Hepatocyte (in vitro differentiated cells): ENCODE measurements around the gene CCDC12. TPM values are rescaled to one million over a fixed set of nuclear protein-coding genes. Genes with fewer than 3 reads are reported as not detected.

Source experiments
- DNase-seq: peaks from one replicate; pipeline ENCODE4 v3.0.0-alpha.2; 2016; ENCODE audit warnings: low spot score
- H2AFZ ChIP-seq: fragments of 200-600 bp; sonication (generic); 2 replicates; pipeline ENCODE4 v1.6.0; 2016; ENCODE audit warnings: antibody characterized with exemption, mild to moderate bottlenecking
- H3K27ac ChIP-seq: fragments of 200-600 bp; sonication (generic); 2 replicates; pipeline ENCODE4 v1.5.1; 2016; ENCODE audit warnings: mild to moderate bottlenecking
- H3K27me3 ChIP-seq: fragments of 200-600 bp; sonication (generic); 2 replicates; pipeline ENCODE4 v1.6.1; 2016
- H3K36me3 ChIP-seq: fragments of 200-600 bp; sonication (generic); replicated peaks from 2 replicates; pipeline ENCODE4 v1.5.1; 2016; ENCODE audit warnings: low read depth; ENCODE audit not compliant: insufficient read depth
- H3K4me1 ChIP-seq: fragments of 200-600 bp; sonication (generic); 2 replicates; pipeline ENCODE4 v1.5.1; 2016; ENCODE audit warnings: mild to moderate bottlenecking, moderate library complexity; ENCODE audit not compliant: insufficient read depth
- H3K4me2 ChIP-seq: fragments of 200-600 bp; sonication (generic); 2 replicates; pipeline ENCODE4 v1.6.0; 2016
- H3K4me3 ChIP-seq: fragments of 200-600 bp; sonication (generic); 2 replicates; pipeline ENCODE4 v1.5.1; 2016; ENCODE audit warnings: mild to moderate bottlenecking
- H3K79me2 ChIP-seq: fragments of 200-600 bp; sonication (generic); 2 replicates; pipeline ENCODE4 v1.6.0; 2017; ENCODE audit warnings: mild to moderate bottlenecking
- H3K9me2 ChIP-seq: fragments of 200-600 bp; sonication (generic); replicated peaks from 2 replicates; pipeline ENCODE4 v1.6.0; 2017; ENCODE audit warnings: mild to moderate bottlenecking; ENCODE audit not compliant: insufficient read depth
- H3K9me3 ChIP-seq: fragments of 200-600 bp; sonication (generic); 2 replicates; pipeline ENCODE4 v1.5.1; 2016; ENCODE audit warnings: low read depth, mild to moderate bottlenecking
- H4K20me1 ChIP-seq: fragments of 200-600 bp; sonication (generic); 2 replicates; pipeline ENCODE4 v1.6.0; 2016; ENCODE audit warnings: mild to moderate bottlenecking; ENCODE audit not compliant: insufficient read depth, poor library complexity, severe bottlenecking
- CTCF ChIP-seq: fragments of 200-600 bp; sonication (generic); IDR thresholded peaks from 2 replicates; pipeline ENCODE4 v1.5.1; 2016; ENCODE audit warnings: antibody characterized with exemption, mild to moderate bottlenecking; ENCODE audit not compliant: poor library complexity
- EZH2 ChIP-seq: fragments of 200-600 bp; sonication (generic); IDR thresholded peaks from 2 replicates; pipeline ENCODE4 v1.6.1; 2016; ENCODE audit warnings: antibody characterized with exemption, mild to moderate bottlenecking, borderline replicate concordance
- EZH2phosphoT487 ChIP-seq: fragments of 200-600 bp; sonication (generic); IDR thresholded peaks from one replicate; pipeline ENCODE4 v1.6.1; 2018; ENCODE audit warnings: antibody characterized with exemption, mild to moderate bottlenecking, low read depth, moderate library complexity; ENCODE audit not compliant: unreplicated experiment, severe bottlenecking
- WGBS: methylation state at CpG from one replicate; pipeline ENCODE4 v1.1.6; 2016; ENCODE audit warnings: low lambda C conversion rate; ENCODE audit errors: missing lambda C conversion rate; 5-methylcytosine and 5-hydroxymethylcytosine counted together
- polyA plus RNA-seq: library from polyadenylated mRNA; unstranded; fragments of >200 nt; fragmentation: Nextera tagmentation; extraction: Ambion mirVana; gene quantifications from 2 replicates; pipeline ENCODE4 v1.2.1, GENCODE V29; 2016
- total RNA-seq: library from RNA; depleted of rRNA; stranded (reverse); fragments of >200 nt; gene quantifications from 2 replicates; pipeline ENCODE4 v1.2.3, GENCODE V29; 2014

CCDC12 gene
- total and polyA plus RNA-seq, 2 experiments from 2014 or later = 41.1 to 78.4 TPM

DNA sequence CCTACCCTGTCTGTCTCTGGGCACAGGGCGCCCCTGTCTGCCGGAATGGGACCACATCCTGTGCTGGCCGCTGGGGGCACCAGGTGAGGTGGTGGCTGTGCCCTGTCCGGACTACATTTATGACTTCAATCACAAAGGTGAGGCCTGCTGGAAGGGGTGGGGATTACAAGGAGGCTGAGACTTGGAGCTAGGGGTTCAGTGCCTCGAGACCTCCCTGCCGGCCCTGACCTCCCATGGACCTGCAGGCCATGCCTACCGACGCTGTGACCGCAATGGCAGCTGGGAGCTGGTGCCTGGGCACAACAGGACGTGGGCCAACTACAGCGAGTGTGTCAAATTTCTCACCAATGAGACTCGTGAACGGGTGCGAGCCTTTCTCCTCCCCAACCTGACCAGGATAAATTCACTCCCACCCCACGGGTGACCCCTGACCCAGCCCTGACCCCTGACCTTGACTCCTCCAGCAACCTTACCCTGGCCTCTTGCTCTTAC, 78.7 kb downstream of the CCDC12 start:
- no peak for DNase-seq
- Histone ChIP-seq H4K20me1 (peaks cover 3% of the 10 kb centered on the region), H3K36me3 (no peaks in the 10 kb centered on the region), H3K79me2 (no peaks in the 10 kb centered on the region), H3K9me3 (no peaks in the 10 kb centered on the region), H3K4me3 (no peak overlapping the region), H3K27ac (no peak overlapping the region), H3K4me2 (no peak overlapping the region), H3K27me3 (no peaks in the 10 kb centered on the region), H3K9me2 (no peaks in the 10 kb centered on the region), H3K4me1 (peaks cover 4% of the 10 kb centered on the region), H2AFZ (no peak overlapping the region)
- TF ChIP-seq EZH2phosphoT487 (no peak), EZH2 (no peak), CTCF (no peak)
- WGBS = 87% methylated on average over 10 of the region's 15 CpGs

DNA sequence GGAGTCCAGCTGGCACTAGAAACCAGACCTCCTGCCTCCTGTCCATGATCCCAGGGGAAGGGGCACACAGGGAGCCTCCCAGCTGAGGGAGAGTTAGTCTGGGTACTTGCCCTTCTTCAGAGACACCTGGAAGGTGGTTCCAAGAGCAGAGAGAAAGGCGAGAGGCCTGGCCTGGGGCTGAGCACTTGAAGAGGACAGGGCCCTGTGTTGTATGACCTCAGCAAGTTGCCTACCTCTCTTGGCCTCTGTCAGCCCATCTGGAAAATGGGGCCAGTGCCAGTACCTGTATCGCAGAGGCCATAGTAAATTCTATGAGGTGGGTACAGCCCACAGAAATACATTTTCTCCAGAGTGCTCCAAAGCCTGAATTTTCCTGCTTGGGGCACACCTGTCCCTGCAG, 79.5 kb downstream of the CCDC12 start:
- H3K4me1 ChIP-seq = peaks cover 13% of the 10 kb centered on the region
- no peak for TF ChIP-seq CTCF
- no peak for TF ChIP-seq EZH2phosphoT487
- H3K36me3 ChIP-seq = no peaks in the 10 kb centered on the region
- H2AFZ ChIP-seq = no peak overlapping the region
- no peak for DNase-seq
- no peaks in the 10 kb centered on the region for H3K79me2 ChIP-seq
- H3K9me2 ChIP-seq = no peaks in the 10 kb centered on the region
- no peak overlapping the region for H3K4me2 ChIP-seq
- no peaks in the 10 kb centered on the region for H3K27me3 ChIP-seq
- no peak overlapping the region for H3K4me3 ChIP-seq
- H4K20me1 ChIP-seq = peaks cover 6% of the 10 kb centered on the region
- WGBS = 92% methylated on average over 2 of the region's 2 CpGs
- H3K27ac ChIP-seq = no peak overlapping the region
- H3K9me3 ChIP-seq = no peaks in the 10 kb centered on the region

GRCh38 chr3:46896386-46896785, 80.2 kb downstream of the CCDC12 start:
- H3K4me1 ChIP-seq = peaks cover 18% of the 10 kb centered on the region
- H3K4me2 ChIP-seq = no peak overlapping the region
- H3K27me3 ChIP-seq = no peaks in the 10 kb centered on the region
- TF ChIP-seq EZH2phosphoT487 = no peak
- no peak for TF ChIP-seq CTCF
- no peak for TF ChIP-seq EZH2
- 84% methylated on average over 4 of the region's 5 CpGs for WGBS
- no peaks in the 10 kb centered on the region for H3K36me3 ChIP-seq
- H3K9me3 ChIP-seq = no peaks in the 10 kb centered on the region
- no peaks in the 10 kb centered on the region for H3K9me2 ChIP-seq
- H2AFZ ChIP-seq = no peak overlapping the region
- H4K20me1 ChIP-seq = peaks cover 6% of the 10 kb centered on the region
- no peak overlapping the region for H3K4me3 ChIP-seq
- H3K79me2 ChIP-seq = no peaks in the 10 kb centered on the region
- H3K27ac ChIP-seq = no peak overlapping the region
- no peak for DNase-seq

DNA sequence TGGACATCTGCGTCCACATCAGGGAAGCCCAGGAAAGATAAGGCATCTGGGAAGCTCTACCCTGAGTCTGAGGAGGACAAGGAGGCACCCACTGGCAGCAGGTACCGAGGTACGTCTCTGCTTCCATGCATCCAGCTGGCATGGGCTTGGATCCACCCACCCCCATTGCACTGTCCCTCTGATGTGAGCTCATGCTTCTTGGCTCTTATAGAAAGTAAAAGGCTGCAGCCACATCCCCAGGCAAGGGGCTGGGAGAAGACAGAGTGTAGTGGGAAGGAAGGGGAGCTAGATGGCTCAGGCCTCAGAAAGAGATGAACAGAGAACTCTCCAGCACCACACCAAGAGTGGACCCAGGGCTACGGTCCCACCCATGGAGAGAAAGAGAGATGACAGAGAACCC, 80.8 kb downstream of the CCDC12 start:
- no peaks in the 10 kb centered on the region for H3K9me2 ChIP-seq
- H3K79me2 ChIP-seq = no peaks in the 10 kb centered on the region
- no peak overlapping the region for H3K27ac ChIP-seq
- H3K36me3 ChIP-seq = no peaks in the 10 kb centered on the region
- 87% methylated on average over 4 of the region's 4 CpGs for WGBS
- no peak for DNase-seq
- H2AFZ ChIP-seq = no peak overlapping the region
- peaks cover 6% of the 10 kb centered on the region for H4K20me1 ChIP-seq
- H3K9me3 ChIP-seq = no peaks in the 10 kb centered on the region
- H3K4me2 ChIP-seq = no peak overlapping the region
- peaks cover 18% of the 10 kb centered on the region for H3K4me1 ChIP-seq
- H3K27me3 ChIP-seq = no peaks in the 10 kb centered on the region
- TF ChIP-seq CTCF = no peak
- no peak for TF ChIP-seq EZH2
- no peak for TF ChIP-seq EZH2phosphoT487
- H3K4me3 ChIP-seq = no peak overlapping the region
